Middle frontal gyrus (tissue), 1 donor: Measurements from ENCODE around the gene P3H3.

Experiments used
- DNase-seq: peaks from one replicate; pipeline ENCODE4 v3.0.0-alpha.2; 2015; ENCODE audit warnings: low spot score; ENCODE audit errors: extremely low spot score

Gene P3H3

DNA sequence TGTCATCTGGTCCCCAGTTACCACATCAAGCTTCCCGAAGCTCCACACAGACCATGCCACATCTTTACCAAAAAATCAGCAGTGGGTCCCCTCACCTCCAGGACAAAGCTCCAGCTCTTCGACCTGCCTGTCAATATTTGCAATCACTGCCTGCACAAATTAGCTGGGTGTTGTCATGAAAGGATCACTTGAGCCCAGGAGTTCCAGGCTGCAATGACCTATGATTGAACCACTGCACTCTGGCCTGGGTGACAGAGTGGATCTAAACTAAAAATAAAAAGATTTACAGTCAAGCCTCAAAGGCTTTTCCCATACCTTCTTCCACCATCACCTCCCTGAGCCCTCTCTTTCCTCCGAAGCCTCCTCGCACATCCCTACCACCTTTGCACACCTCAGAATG lies 31.6 kb upstream of the P3H3 start:
- DNase-seq, result no peak

DNA sequence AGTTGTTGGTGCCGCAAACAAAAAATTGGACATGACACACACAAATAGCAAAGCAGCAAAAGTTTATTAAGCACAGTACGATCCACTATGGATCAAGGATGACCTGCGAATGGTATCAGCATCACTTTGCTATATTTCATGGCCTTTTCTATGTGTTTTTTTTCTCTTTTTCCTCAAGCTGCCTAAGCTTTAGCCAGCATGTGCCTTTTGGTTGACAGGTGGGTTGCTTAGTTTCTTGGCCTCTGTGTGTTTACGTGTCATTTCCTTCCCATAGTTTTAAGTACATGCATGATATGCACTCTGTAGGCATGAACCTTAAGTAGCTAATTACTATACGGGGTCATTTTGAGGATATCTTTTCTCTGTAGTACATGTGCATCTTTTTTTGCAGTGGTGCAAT lies 29.1 kb upstream of the P3H3 start:
- no peak for DNase-seq

DNA sequence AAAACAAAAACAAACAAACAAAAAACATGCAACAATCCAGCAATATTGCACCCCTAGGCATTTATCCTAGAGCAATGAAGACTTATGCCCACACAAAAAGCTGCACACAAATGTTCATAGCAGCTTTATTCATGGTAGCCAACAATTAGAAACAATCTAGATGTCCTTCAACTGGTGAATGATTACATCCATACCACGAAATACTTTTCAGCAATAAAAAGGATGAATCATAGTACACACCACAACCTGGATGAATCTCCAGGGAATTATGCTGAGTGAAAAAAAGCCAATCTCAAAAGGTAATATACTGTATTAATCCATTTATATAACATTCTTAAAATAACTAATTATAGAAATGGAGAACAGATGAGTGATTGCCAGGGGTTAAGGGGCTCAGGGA lies 21.0 kb upstream of the P3H3 start:
- DNase-seq, result no peak

DNA sequence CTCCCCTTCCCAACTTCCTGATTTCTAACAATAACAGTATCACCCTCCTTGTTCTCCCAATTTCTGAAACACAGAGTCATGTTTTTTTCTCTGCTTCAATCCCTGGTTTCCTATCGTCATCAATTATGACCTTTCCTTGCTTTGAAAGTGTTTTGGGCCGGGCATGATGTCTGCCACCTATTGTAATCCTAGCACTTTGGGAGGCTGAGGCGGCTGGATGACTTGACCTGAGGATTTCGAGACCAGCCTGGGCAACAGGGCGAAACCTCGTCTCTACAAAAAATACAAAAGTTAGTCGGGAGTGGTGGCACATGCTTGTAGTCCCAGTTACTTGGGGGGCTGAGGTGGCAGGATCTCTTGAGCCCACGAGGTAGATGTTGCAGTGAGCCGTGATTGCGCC lies 19.2 kb upstream of the P3H3 start:
- DNase-seq, result no peak

DNA sequence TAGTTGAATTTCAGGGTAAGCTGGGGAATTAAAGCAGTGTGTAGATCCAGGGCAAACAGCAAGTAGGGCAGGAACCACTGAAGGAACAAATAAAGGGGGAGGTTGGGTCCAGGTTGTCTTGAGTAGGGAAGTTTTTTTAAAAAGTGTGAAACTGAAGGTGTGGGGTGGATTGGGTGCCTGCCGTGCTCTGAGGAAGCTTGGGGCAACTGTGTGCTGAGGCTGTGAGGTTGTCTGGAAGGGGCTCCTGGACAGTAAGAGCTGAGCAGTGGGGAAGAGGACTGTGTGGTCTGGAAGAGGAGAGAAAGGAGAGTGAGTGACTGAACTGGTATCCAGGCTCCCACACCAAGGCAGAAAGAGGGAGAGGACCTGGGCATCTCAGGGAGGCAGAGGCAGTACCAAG lies 17.4 kb upstream of the P3H3 start:
- DNase-seq, result no peak

DNA sequence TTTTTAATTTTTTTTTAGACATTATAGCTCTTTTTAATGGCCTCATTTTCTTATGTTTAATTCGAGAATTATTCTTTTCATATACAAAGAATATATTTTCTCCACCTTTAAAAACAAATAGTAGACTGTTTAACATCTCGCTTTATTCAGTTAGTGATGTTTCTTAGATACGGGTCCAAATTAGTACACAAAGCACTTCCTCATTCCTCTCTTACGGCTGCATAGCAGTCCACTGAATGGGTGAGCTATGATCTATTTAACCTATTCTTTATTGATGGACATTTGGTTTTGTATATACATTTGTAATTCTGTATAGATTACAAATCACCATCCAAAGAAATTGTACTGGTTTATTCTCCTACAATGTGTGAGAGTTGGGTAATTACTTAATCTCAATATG lies 14.8 kb upstream of the P3H3 start:
- no peak for DNase-seq

DNA sequence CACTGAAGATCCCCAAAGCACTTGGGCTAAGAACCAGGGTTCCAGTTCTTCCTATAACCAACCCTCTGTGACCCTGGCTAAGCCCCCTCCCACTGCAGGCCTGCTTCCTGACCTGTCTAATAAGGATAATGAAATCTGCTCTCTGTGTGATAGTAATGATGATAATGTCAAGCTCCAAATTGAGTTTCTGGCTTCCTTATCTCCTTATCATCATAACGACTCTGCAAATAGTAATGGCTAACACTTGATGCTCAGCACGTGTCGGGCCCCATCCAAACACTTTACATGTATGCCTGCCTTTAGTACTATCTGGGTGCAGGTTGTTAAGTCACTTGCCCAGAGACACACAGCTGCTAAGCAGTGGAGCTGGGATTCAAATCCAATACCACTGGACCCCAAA lies 11.6 kb upstream of the P3H3 start:
- DNase-seq, result no peak

DNA sequence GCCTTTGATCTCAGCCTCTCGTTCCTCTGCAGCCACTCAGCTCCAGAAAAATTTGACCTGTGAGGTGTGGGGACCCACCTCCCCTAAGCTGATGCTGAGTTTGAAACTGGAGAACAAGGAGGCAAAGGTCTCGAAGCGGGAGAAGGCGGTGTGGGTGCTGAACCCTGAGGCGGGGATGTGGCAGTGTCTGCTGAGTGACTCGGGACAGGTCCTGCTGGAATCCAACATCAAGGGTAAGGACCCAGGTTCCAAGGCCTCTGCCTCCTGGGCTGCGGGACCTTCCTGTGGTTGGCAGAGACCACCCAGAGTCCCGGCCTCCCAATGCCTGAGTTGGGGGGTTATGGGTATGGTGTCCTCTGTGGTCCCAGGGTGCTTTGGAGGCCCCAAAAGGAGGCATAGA lies 11.1 kb upstream of the P3H3 start:
- DNase-seq, result no peak

DNA sequence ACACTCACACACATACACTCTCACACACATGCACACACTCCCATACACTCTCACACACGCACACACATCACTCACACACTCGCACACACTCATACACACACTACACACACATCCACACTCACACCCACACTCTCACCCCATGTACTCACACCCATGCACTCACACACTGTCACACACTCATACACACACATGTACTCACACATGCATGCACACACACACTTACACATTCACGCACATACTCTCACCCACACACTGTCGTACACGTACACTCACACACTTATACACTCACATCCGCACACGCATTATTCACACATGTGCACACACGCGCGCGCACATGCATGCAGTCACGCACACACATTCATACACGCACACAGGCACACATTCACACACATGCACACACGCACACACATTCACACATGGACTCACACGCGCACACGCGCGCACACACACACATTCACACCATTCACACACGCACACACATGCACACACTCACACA lies 10.5 kb upstream of the P3H3 start:
- no peak for DNase-seq

DNA sequence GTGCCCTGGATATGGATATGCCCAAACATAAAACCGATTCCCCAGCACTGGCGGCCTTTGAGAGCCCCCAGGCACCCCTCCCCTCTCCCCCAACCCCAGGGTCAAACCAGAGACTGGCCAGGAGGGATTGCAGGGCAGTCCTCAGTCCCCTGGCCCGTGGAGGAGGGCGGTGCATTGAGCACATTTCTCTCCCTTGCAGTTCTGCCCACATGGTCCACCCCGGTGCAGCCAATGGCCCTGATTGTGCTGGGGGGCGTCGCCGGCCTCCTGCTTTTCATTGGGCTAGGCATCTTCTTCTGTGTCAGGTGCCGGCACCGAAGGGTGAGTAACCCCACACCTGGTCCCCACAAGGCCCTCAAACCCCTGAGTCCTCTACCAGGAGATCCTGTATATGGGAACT lies 10.0 kb upstream of the P3H3 start:
- DNase-seq, result no peak

DNA sequence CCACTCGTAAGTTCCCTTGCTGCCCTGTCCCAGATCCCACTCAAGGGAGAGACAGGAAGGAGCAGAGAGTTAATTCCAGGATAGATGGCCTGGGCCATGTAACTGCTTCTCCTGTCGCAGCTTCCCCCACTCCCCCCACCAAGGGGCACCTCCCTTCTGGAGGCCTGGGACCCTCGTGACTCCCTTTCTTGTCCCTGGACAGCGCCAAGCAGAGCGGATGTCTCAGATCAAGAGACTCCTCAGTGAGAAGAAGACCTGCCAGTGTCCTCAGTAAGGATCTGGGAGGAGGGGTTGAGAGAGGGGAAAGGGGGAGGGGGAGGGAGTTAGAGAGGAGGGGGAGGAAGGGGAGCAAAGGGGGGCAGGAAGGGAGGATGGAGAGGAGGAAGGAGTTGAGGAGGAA lies 9.6 kb upstream of the P3H3 start:
- no peak for DNase-seq

DNA sequence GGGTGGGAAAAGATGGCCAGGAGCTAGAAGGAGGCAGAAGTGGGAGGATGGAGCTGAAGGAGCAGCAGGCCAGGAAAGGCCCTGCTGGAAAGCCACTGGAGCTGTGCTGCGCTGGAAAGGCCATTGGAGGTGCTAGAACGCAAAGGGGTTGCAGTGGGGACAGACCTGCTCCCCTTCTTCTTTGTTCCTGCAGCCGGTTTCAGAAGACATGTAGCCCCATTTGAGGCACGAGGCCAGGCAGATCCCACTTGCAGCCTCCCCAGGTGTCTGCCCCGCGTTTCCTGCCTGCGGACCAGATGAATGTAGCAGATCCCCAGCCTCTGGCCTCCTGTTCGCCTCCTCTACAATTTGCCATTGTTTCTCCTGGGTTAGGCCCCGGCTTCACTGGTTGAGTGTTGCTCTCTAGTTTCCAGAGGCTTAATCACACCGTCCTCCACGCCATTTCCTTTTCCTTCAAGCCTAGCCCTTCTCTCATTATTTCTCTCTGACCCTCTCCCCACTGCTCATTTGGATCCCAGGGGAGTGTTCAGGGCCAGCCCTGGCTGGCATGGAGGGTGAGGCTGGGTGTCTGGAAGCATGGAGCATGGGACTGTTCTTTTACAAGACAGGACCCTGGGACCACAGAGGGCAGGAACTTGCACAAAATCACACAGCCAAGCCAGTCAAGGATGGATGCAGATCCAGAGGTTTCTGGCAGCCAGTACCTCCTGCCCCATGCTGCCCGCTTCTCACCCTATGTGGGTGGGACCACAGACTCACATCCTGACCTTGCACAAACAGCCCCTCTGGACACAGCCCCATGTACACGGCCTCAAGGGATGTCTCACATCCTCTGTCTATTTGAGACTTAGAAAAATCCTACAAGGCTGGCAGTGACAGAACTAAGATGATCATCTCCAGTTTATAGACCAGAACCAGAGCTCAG lies 8.8 kb upstream of the P3H3 start:
- DNase-seq, result no peak

DNA sequence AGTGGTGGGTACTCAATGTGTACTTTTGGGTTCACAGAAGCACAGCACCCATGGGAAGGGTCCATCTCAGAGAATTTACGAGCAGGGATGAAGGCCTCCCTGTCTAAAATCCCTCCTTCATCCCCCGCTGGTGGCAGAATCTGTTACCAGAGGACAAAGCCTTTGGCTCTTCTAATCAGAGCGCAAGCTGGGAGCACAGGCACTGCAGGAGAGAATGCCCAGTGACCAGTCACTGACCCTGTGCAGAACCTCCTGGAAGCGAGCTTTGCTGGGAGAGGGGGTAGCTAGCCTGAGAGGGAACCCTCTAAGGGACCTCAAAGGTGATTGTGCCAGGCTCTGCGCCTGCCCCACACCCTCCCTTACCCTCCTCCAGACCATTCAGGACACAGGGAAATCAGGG lies 8.0 kb upstream of the P3H3 start:
- DNase-seq, result no peak

DNA sequence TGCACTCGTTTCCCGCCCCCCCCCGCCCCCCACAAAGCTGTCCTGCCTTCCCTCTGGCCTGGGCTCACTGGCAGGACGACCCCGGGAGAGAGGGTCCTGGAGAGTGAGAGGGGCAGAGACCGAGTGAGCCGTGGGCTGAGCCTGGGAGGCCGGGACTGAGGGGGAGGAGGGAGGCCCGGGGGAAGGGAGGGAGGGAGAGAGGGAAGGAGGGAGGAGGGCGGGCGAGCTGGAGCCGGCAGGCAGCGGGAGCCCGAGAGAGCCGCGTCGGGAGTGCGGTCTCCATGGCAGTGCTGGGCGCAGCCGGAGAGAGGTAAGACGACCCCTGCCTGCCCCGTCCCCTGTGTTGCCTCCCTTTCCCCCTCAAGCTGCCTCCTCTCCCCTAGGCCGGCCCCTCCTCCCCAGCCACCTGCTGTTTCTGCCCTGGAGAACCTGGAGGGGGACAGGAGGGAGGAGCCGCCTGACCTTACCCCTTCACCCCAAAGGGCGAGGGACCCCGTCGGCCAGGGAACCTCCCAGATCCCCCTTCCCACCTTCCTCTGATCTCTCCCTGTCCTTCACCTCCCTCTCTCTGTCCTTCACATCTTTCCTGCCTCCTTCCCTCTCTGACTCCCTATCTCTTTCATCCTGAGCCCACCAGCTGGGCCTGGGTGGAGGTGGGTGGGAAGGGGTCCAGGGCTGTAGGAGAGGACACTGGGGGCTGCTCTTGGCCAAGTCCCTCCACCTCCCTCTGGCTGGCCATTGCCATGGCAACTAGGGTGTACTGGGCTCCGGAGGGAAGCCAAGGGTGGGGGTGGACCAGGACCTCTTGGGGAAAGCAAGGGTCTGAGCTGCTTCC lies 6.4 kb upstream of the P3H3 start, which contains the start of gene GPR162:
Gene GPR162, plus strand, starts transcription at position 231 of the 835 bp plus-strand sequence. CDS start 2,078 bp downstream, outside the sequence.
- no peak for DNase-seq

DNA sequence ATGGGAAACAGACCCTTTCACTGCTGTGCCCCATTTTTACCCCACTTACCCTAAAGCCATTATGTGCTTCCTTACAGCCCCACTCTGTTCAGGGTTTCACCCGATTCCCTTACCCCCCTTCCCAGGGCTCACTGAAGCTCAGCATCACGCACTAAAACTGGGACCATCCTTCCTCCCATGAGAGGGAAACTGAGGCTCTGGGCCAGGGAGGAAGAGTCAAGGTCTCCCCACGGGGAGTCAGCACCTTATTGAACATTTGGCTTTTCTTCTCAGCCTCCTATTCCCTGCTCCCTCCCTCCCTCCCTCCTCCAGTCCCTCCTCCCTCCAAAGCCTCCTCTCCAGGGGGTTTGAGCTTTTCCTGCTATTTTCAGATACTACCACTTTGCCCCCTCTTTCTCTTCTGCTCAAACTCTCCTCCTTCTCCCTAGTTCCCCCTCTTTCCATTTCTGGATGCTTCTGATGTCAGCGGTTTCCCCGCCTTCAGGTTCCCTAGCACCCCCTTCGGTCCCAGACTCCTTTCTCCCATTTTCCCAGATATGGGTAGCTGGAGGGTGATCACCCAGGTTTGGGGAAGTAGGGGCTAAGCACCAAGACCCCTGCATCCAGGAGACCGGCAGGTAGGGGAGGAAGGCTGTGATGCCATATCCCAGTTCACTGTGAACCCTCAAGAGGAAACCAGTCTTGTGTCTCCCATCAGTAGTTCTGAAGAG lies 5.6 kb upstream of the P3H3 start:
- no peak for DNase-seq

DNA sequence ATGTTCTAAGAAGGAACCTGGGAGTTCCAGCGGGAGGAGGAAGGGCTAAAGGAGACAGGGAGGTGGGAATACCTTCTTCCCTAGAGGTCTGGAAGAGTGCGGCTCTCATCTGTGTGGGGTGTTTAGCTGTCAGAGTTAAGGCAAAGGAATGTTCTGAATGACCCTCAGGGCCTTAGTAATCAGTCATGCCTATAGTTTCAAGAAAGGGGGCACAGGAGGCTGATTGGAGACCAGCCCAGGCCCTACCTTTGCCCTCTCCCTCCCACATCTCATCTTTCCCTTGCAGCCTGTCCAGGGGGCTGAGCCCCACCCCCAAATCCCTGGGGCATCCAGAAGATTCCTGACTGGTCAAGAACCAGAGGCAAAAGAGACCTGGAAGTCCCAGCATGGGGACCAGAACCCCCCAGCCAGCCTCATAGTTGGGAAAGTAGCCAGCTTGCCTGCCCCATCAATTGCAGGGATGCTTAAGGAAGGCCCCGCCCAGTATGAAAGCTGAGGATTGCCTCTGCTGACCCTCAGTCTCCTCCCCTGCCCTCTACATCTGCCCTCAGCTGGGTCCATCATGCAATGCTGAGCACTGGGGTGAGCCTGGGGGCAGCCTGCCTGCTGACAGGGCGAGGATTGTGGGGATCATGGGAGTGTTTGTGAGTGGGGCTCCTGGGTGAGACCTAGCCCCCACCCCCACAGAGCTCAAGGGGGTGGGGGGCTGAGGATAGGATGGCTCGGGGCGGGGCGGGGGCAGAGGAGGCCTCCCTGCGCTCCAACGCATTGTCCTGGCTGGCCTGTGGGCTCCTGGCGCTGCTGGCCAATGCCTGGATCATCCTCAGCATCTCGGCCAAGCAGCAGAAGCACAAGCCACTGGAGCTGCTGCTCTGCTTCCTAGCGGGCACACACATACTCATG lies 4.8 kb upstream of the P3H3 start:
- no peak for DNase-seq

DNA sequence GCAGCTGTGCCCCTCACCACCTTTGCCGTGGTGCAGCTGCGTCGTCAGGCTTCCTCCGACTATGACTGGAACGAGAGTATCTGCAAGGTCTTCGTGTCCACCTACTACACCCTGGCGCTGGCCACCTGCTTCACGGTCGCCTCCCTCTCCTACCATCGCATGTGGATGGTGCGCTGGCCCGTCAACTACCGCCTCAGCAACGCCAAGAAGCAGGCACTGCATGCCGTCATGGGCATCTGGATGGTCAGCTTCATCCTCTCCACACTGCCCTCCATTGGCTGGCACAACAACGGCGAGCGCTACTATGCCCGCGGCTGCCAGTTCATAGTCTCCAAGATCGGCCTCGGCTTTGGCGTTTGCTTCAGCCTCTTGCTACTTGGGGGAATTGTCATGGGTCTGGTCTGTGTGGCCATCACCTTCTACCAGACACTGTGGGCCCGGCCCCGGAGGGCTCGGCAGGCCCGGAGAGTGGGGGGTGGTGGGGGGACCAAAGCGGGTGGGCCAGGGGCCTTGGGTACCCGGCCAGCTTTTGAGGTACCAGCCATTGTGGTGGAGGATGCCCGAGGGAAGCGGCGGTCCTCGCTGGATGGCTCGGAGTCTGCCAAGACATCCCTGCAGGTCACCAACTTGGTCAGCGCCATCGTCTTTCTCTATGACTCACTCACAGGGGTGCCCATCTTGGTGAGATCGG lies 4.0 kb upstream of the P3H3 start:
- DNase-seq, result no peak

DNA sequence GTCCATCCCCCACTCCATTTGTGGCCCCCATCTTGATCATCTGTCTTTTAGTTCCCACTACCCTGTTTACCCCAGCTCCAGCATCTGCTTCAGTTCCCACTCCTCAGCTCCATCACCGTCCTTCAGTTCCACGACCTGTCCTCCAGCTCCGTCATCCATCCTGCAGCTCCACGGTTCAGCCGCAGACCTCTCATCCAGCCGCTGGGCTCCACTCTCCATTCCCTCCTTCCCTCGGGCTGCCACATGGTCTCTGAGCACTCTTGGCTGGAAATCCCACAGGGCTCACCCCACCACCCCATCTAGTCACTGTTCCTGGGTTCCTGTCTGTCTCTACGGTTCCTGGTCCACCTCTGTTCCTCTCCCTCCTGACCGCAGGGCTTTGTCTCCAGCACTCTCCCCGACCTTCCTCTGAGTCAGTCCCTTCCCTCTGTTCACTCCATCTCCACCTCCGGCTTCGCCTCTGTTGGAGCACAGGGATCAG lies 3.3 kb upstream of the P3H3 start:
- no peak for DNase-seq

DNA sequence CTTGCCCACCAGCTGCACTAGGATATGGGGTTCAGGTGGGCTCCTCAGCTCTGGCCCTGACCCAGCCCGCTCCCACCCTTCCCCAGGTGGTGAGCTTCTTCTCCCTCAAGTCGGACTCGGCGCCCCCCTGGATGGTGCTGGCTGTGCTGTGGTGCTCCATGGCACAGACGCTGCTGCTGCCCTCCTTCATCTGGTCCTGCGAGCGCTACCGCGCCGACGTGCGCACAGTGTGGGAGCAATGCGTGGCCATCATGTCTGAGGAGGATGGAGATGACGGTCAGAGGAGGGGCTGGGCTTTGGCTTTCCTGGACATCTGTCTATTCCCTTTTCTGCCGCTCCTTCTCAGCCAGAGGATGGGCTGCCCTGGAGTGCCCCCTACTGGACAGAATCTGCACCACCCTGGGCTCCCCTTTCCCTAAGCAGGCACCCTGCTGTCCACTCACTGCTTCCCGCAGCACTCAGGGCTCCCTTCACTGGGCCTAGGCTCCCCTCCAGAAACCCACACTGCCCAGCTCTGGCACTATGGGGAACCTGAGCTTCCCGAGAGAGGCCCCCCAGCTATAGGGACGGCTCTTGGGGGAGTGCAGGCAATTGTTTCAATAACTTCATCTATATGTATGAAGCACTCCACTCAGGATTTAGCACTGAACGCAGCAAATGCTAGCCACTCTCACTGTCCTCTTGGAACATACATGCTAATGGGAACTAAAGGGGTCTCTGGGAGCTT lies 2.6 kb upstream of the P3H3 start:
- DNase-seq, result peak; percentile 70
